Neural progenitor cell (in vitro differentiated cells): ENCODE results near the gene TRAPPC6A.

Experiments
- CTCF ChIP-seq: fragments of 200-600 bp; sonication (generic); IDR thresholded peaks from 2 replicates; pipeline ENCODE4 v1.5.1; 2017; ENCODE audit warnings: antibody characterized with exemption, mild to moderate bottlenecking
- EZH2 ChIP-seq: fragments of 200-600 bp; sonication (generic); IDR thresholded peaks from 2 replicates; pipeline ENCODE4 v1.6.1; 2017; ENCODE audit warnings: antibody characterized with exemption, mild to moderate bottlenecking, moderate library complexity

GRCh38 chr19:45151320-45151719, 26.7 kb downstream of the TRAPPC6A start:
- TF ChIP-seq EZH2 (no peak), CTCF (no peak)
